ENCODE data around the gene RGL3.

DNA sequence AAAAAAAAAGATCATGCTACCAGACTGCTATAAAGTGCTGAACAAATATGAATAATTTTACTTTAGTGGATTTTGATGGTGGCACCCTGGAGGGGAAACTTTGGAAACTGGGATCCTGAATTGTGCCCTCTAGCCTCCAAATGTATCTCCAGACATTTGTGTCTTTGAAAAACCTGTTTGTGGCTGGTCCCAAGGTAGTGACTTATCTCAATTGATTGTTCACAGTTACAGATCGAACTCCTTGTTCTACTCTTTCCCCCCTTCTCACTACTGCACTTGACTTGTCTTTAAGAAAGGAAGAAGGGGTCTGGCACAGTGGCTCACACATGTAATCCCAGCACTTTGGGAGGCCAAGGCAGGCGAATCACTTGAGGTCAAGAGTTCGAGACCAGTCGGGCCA is 10.5 kb downstream of the RGL3 start:
- TF ChIP-seq, protein P1, sequence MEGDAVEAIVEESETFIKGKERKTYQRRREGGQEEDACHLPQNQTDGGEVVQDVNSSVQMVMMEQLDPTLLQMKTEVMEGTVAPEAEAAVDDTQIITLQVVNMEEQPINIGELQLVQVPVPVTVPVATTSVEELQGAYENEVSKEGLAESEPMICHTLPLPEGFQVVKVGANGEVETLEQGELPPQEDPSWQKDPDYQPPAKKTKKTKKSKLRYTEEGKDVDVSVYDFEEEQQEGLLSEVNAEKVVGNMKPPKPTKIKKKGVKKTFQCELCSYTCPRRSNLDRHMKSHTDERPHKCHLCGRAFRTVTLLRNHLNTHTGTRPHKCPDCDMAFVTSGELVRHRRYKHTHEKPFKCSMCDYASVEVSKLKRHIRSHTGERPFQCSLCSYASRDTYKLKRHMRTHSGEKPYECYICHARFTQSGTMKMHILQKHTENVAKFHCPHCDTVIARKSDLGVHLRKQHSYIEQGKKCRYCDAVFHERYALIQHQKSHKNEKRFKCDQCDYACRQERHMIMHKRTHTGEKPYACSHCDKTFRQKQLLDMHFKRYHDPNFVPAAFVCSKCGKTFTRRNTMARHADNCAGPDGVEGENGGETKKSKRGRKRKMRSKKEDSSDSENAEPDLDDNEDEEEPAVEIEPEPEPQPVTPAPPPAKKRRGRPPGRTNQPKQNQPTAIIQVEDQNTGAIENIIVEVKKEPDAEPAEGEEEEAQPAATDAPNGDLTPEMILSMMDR (conservative IDR thresholded peaks at IDR 0.05; ENCODE audit: low read depth, low read length): no peak
- TF ChIP-seq MXI1 (IDR thresholded peaks at IDR 0.05; ENCODE audit: borderline replicate concordance, low read depth, low read length) (no peak), MAFK (IDR thresholded peaks at IDR 0.05; ENCODE audit: low read depth, low read length) (no peak), POLR2A (IDR thresholded peaks at IDR 0.05; ENCODE audit: low read depth, low read length) (no peak), RFX5 (IDR thresholded peaks at IDR 0.05; ENCODE audit: low read depth, low read length) (no peak), RAD21 (IDR thresholded peaks at IDR 0.05; ENCODE audit: low read length) (no peak), BHLHE40 (IDR thresholded peaks at IDR 0.05; ENCODE audit: low read depth, low read length) (no peak), RCOR1 (IDR thresholded peaks at IDR 0.05; ENCODE audit: insufficient replicate concordance, low read length) (no peak), FOS (IDR thresholded peaks at IDR 0.05; ENCODE audit: low read depth, low read length) (no peak), CHD1 (IDR thresholded peaks at IDR 0.05; ENCODE audit: low read depth, low read length) (no peak), SMC3 (IDR thresholded peaks at IDR 0.05; ENCODE audit: low read depth, low read length) (no peak), CEBPB (IDR thresholded peaks at IDR 0.05; ENCODE audit: low read depth, low read length) (no peak), NFE2L2 (IDR thresholded peaks at IDR 0.05; ENCODE audit: low read depth, low read length) (no peak)
- TF ChIP-seq, protein P2, sequence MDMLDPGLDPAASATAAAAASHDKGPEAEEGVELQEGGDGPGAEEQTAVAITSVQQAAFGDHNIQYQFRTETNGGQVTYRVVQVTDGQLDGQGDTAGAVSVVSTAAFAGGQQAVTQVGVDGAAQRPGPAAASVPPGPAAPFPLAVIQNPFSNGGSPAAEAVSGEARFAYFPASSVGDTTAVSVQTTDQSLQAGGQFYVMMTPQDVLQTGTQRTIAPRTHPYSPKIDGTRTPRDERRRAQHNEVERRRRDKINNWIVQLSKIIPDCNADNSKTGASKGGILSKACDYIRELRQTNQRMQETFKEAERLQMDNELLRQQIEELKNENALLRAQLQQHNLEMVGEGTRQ (IDR thresholded peaks at IDR 0.05; ENCODE audit: low read depth, low read length): no peak

Data from IMR-90 (cell line).